PC-3 (cell line): ENCODE results near the gene DENND5B. TPM values are rescaled to one million over a fixed set of nuclear protein-coding genes. Genes with fewer than 3 reads are reported as not detected.

ENCODE experiments used
- ATAC-seq: fragments of 200-7000 bp; cut with Tn5 transposase; 2 replicates; pipeline ENCODE4 v1.9.1; 2020; ENCODE audit warnings: mild to moderate bottlenecking, moderate library complexity
- BruUV-seq: library from RNA; stranded (reverse); fragments of 400-500 nt; replicated peaks from 2 replicates; lab custom pipeline; 2021; lab: Mats Ljungman, UMichigan
- CTCF ChIA-PET: fragments of 300-600 bp; sonication (Branson Sonifier 250); formaldehyde crosslinking; loops from one replicate; lab custom pipeline; 2022; ENCODE audit warnings: antibody characterized with exemption; lab: Charles Lee
- POLR2A ChIA-PET: fragments of 300-600 bp; sonication (Branson Sonifier 250); formaldehyde crosslinking; loops from one replicate; lab custom pipeline; 2022; ENCODE audit warnings: antibody characterized with exemption; ENCODE audit not compliant: unreplicated experiment; lab: Charles Lee
- DNase-seq: peaks from one replicate; pipeline ENCODE4 v3.0.0-alpha.2; 2015
- H2AFZ ChIP-seq: fragments of 300-600 bp; sonication (generic); 2 replicates; pipeline ENCODE4 v1.6.0; 2016; ENCODE audit warnings: antibody characterized with exemption, low read length
- H3F3A ChIP-seq: fragments of 300-600 bp; sonication (generic); one replicate; pipeline ENCODE4 v1.6.0; 2017; ENCODE audit warnings: antibody characterized with exemption, low read length, control low read depth, mild to moderate bottlenecking; ENCODE audit not compliant: unreplicated experiment
- H3K27ac ChIP-seq: fragments of 300-600 bp; sonication (generic); 2 replicates; pipeline ENCODE4 v1.5.1; 2016; ENCODE audit warnings: mild to moderate bottlenecking, low read length
- H3K27me3 ChIP-seq: fragments of 300-600 bp; sonication (generic); 2 replicates; pipeline ENCODE4 v1.6.1; 2016; ENCODE audit warnings: low read length, mixed read lengths
- H3K36me3 ChIP-seq: fragments of 300-600 bp; sonication (generic); 2 replicates; pipeline ENCODE4 v1.6.1; 2016; ENCODE audit warnings: low read depth, mixed run types, low read length, mixed read lengths
- H3K4me1 ChIP-seq: fragments of 300-600 bp; sonication (generic); 2 replicates; pipeline ENCODE4 v1.5.1; 2016; ENCODE audit warnings: low read length; ENCODE audit not compliant: insufficient read depth
- H3K4me2 ChIP-seq: fragments of 300-600 bp; sonication (generic); 2 replicates; pipeline ENCODE4 v1.6.0; 2016; ENCODE audit warnings: low read length
- H3K4me3 ChIP-seq: fragments of 300-600 bp; sonication (generic); 2 replicates; pipeline ENCODE4 v1.5.1; 2016; ENCODE audit warnings: mild to moderate bottlenecking, low read length, mixed read lengths
- H3K79me2 ChIP-seq: fragments of 300-600 bp; sonication (generic); 2 replicates; pipeline ENCODE4 v1.6.1; 2017; ENCODE audit warnings: low read length, mixed read lengths
- H3K9ac ChIP-seq: fragments of 300-600 bp; sonication (generic); 2 replicates; pipeline ENCODE4 v1.6.0; 2016; ENCODE audit warnings: mild to moderate bottlenecking, low read length
- H3K9me2 ChIP-seq: fragments of 300-600 bp; sonication (generic); replicated peaks from 2 replicates; pipeline ENCODE4 v1.6.1; 2016; ENCODE audit warnings: mixed run types, low read length, mixed read lengths
- H3K9me3 ChIP-seq: fragments of 300-600 bp; sonication (generic); 2 replicates; pipeline ENCODE4 v1.6.1; 2016; ENCODE audit warnings: low read length, mixed read lengths
- H4K20me1 ChIP-seq: fragments of 300-600 bp; sonication (generic); 2 replicates; pipeline ENCODE4 v1.6.1; 2016; ENCODE audit warnings: low read length, mixed read lengths
- EZH2 ChIP-seq: fragments of 300-600 bp; sonication (generic); IDR thresholded peaks from one replicate; pipeline ENCODE4 v1.6.1; 2017; ENCODE audit warnings: antibody characterized with exemption, mild to moderate bottlenecking, low read length; ENCODE audit not compliant: unreplicated experiment
- EZH2phosphoT487 ChIP-seq: fragments of 300-600 bp; sonication (generic); IDR thresholded peaks from 2 replicates; pipeline ENCODE4 v1.6.1; 2018; ENCODE audit warnings: mild to moderate bottlenecking, antibody characterized with exemption, low read length, borderline replicate concordance
- intact Hi-C: fragments of 100-400 bp; cut with micrococcal nuclease; formaldehyde crosslinking; loops from 2 replicates; pipeline ENCODE4 v1.9.0; 2023
- total RNA-seq: library from RNA; depleted of rRNA; stranded (reverse); fragments of >200 nt; gene quantifications from 2 replicates; pipeline ENCODE4 v1.2.3, GENCODE V29; 2014
- TF ChIP-seq, protein P1 (sequence below): fragments of 300-600 bp; sonication (generic); conservative IDR thresholded peaks from 2 replicates; pipeline ENCODE4 v1.5.1; 2017; ENCODE audit warnings: antibody characterized with exemption, low read depth, mild to moderate bottlenecking, low read length

Gene DENND5B
- total RNA-seq, 1 experiment from 2014 or later, result 4.2 TPM

DNA sequence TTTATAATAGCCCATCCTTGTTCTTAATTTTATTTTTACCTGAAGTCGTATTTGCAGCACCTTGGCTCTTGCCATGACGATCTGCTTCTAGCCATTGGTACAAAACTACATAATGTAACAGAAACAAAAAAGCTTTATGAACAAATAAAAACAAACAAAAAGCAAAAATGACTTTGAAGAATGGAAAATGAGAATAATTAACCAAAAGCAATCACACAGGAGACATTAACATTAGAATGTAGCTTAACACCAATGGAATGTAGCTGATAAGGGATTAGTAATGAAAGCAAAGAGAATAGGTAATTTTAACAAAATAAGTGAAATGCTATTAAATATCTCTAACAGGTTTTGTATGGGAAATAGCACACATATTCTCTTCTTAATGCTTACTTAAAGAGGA lies 91.4 kb downstream of the DENND5B start:
- ChIA-PET CTCF (no interaction called here), POLR2A (interaction anchor here (0.6 kb wide), 1 partner anchor 24 kb away, joined by 3 read pairs; no protein-coding TSS in a partner anchor)
- Histone ChIP-seq H4K20me1 (no peaks in the 10 kb centered on the region), H3K36me3 (no peaks in the 10 kb centered on the region), H3K9me2 (no peaks in the 10 kb centered on the region), H3K4me3 (no peak overlapping the region), H3K4me1 (peaks cover 6% of the 10 kb centered on the region; the same call in 1 of the 2 replicates), H3K9me3 (no peaks in the 10 kb centered on the region), H3K4me2 (no peak overlapping the region), H3K27ac (no peak overlapping the region), H3K79me2 (no peaks in the 10 kb centered on the region), H3K27me3 (no peaks in the 10 kb centered on the region), H3F3A (no peaks in the 10 kb centered on the region), H2AFZ (no peak overlapping the region), H3K9ac (no peak overlapping the region)
- no peak for DNase-seq
- intact Hi-C loops, result loop anchor here (10.0 kb wide), 1 partner anchor 85 kb away; no protein-coding TSS in a partner anchor
- ATAC-seq, result no peak
- TF ChIP-seq, protein P1, sequence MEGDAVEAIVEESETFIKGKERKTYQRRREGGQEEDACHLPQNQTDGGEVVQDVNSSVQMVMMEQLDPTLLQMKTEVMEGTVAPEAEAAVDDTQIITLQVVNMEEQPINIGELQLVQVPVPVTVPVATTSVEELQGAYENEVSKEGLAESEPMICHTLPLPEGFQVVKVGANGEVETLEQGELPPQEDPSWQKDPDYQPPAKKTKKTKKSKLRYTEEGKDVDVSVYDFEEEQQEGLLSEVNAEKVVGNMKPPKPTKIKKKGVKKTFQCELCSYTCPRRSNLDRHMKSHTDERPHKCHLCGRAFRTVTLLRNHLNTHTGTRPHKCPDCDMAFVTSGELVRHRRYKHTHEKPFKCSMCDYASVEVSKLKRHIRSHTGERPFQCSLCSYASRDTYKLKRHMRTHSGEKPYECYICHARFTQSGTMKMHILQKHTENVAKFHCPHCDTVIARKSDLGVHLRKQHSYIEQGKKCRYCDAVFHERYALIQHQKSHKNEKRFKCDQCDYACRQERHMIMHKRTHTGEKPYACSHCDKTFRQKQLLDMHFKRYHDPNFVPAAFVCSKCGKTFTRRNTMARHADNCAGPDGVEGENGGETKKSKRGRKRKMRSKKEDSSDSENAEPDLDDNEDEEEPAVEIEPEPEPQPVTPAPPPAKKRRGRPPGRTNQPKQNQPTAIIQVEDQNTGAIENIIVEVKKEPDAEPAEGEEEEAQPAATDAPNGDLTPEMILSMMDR, result no peak
- TF ChIP-seq EZH2, result no peak
- no TSS peak for BruUV-seq

DNA sequence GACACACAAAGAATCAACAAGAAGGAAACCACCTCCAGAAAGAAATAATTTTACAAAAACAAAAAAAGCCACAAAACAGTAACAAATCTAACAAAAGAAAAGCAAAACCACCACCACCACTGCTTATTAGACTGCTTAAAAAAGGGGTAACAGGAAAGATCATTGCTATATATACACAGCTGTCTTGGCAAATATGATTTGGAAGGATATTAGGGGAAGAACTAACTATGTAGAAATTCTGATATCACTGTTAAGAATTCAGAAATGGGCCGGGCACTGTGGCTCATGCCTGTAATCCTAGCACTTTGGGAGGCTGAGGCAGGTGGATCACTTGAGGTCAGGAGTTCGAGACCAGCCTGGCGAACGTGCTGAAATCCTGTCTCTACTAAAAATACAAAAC lies 92.5 kb downstream of the DENND5B start:
- Histone ChIP-seq H3K4me1 (peaks cover 6% of the 10 kb centered on the region; the same call in 1 of the 2 replicates), H4K20me1 (no peaks in the 10 kb centered on the region), H3K9me3 (no peaks in the 10 kb centered on the region), H3K9ac (no peak overlapping the region), H2AFZ (no peak overlapping the region), H3K4me2 (no peak overlapping the region), H3F3A (no peaks in the 10 kb centered on the region), H3K27me3 (no peaks in the 10 kb centered on the region), H3K79me2 (no peaks in the 10 kb centered on the region), H3K4me3 (no peak overlapping the region), H3K36me3 (no peaks in the 10 kb centered on the region), H3K27ac (no peak overlapping the region), H3K9me2 (no peaks in the 10 kb centered on the region)
- TF ChIP-seq, protein P1, result no peak
- no peak for TF ChIP-seq EZH2phosphoT487
- no peak for TF ChIP-seq EZH2
- intact Hi-C loops, result loop anchor here (10.0 kb wide), 1 partner anchor 86 kb away; no protein-coding TSS in a partner anchor
- no peak for DNase-seq
- POLR2A ChIA-PET, result no interaction called here
- BruUV-seq, result no TSS peak
- ATAC-seq, result no peak
- CTCF ChIA-PET, result no interaction called here

DNA sequence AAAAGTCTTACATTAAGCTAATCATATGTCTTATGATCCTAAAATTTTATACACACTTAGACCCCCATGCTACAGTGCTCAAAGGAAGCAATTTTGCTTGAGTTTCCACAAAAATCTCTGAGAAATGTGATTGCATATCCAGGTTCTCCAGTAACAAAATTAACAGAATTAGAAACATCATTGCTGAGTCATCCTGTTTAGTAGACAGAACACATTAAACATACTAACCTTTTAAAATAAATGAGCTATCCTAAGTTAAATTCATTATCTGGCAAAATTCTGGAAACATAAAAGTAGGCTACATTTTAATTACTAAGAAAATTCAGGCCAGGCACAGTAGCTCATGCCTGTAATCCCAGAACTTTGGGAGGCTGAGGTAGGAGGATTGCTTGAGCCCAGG lies 94.7 kb downstream of the DENND5B start:
- no peaks in the 10 kb centered on the region for H3K9me3 ChIP-seq
- DNase-seq (no peak), ATAC-seq (no peak)
- no peak overlapping the region for H3K9ac ChIP-seq
- H3K9me2 ChIP-seq, result no peaks in the 10 kb centered on the region
- no peaks in the 10 kb centered on the region for H3K79me2 ChIP-seq
- no peaks in the 10 kb centered on the region for H3K27me3 ChIP-seq
- POLR2A ChIA-PET, result interaction anchor here (0.5 kb wide), 1 partner anchor 85 kb away, joined by 7 read pairs; no protein-coding TSS in a partner anchor
- no peak overlapping the region for H3K4me2 ChIP-seq
- H3K4me1 ChIP-seq, result peaks cover 23% of the 10 kb centered on the region
- 0 out of 2 replicates have a peak overlapping the region, but pooled peaks have one; percentile 7 for H3K27ac ChIP-seq
- intact Hi-C loops, result loop anchor here (10.0 kb wide), 1 partner anchor 89 kb away; no protein-coding TSS in a partner anchor
- H3K36me3 ChIP-seq, result no peaks in the 10 kb centered on the region
- TF ChIP-seq, protein P1, result no peak
- TF ChIP-seq EZH2phosphoT487 (no peak), EZH2 (no peak)
- no TSS peak for BruUV-seq
- H3F3A ChIP-seq, result peaks cover under 1% of the 10 kb centered on the region
- H3K4me3 ChIP-seq, result no peak overlapping the region
- no peak overlapping the region for H2AFZ ChIP-seq
- CTCF ChIA-PET, result no interaction called here
- H4K20me1 ChIP-seq, result no peaks in the 10 kb centered on the region
